IMR-90 (cell line): ENCODE measurements around the gene MTRF1L. TPM values are rescaled to one million over a fixed set of nuclear protein-coding genes. Genes with fewer than 3 reads are reported as not detected.

Experiments used
- ATAC-seq: fragments of 200-7000 bp; cut with Tn5 transposase; 2 replicates; pipeline ENCODE4 v1.9.1; 2020; ENCODE audit warnings: low read depth, mild to moderate bottlenecking, moderate library complexity
- BruUV-seq: library from RNA; stranded (reverse); fragments of 400-500 nt; replicated peaks from 2 replicates; lab custom pipeline; 2021; lab: Mats Ljungman, UMichigan
- CTCF ChIA-PET: fragments of 300-600 bp; formaldehyde crosslinking; extraction: SDS; loops from one replicate; lab custom pipeline; 2021; ENCODE audit warnings: antibody characterized with exemption; lab: Yijun Ruan, JAX
- POLR2A ChIA-PET: fragments of 300-600 bp; sonication (Branson Sonifier 250); formaldehyde crosslinking; loops from one replicate; lab custom pipeline; 2022; ENCODE audit warnings: antibody characterized with exemption; ENCODE audit not compliant: unreplicated experiment; lab: Charles Lee
- DNase-seq: peaks from one replicate; pipeline ENCODE4 v3.0.0; 2013
- H2AFZ ChIP-seq: replicated peaks from 2 replicates; pipeline ENCODE3; 2013; ENCODE audit warnings: low read length, mild to moderate bottlenecking; ENCODE audit not compliant: poor library complexity
- H2AK5ac ChIP-seq: 2 replicates; pipeline ENCODE4 v1.6.1; 2013; ENCODE audit warnings: low read depth, low read length, inconsistent platforms
- H2AK9ac ChIP-seq: replicated peaks from 2 replicates; pipeline ENCODE3; 2013; ENCODE audit warnings: mild to moderate bottlenecking, low read depth, low read length, moderate library complexity; ENCODE audit not compliant: poor library complexity
- H2BK120ac ChIP-seq: 2 replicates; pipeline ENCODE4 v1.6.1; 2013; ENCODE audit warnings: low read depth, low read length, inconsistent platforms
- H2BK15ac ChIP-seq: 3 replicates; pipeline ENCODE4 v1.6.1; 2013; ENCODE audit warnings: low read depth, low read length, inconsistent platforms
- H2BK20ac ChIP-seq: 2 replicates; pipeline ENCODE4 v1.6.1; 2013; ENCODE audit warnings: low read depth, mild to moderate bottlenecking, inconsistent platforms, low read length, moderate library complexity
- H2BK5ac ChIP-seq: 2 replicates; pipeline ENCODE4 v1.6.1; 2013; ENCODE audit warnings: mild to moderate bottlenecking, low read depth, low read length, inconsistent platforms; ENCODE audit not compliant: poor library complexity, severe bottlenecking
- H3K14ac ChIP-seq: replicated peaks from 2 replicates; pipeline ENCODE4 v1.6.1; 2013; ENCODE audit warnings: low read depth, low read length, inconsistent platforms
- H3K18ac ChIP-seq: 2 replicates; pipeline ENCODE4 v1.6.1; 2013; ENCODE audit warnings: low read depth, low read length, control low read depth
- H3K23ac ChIP-seq: 2 replicates; pipeline ENCODE4 v1.6.1; 2013; ENCODE audit warnings: low read depth, low read length, inconsistent platforms
- H3K27ac ChIP-seq: 2 replicates; pipeline ENCODE4 v1.5.1; 2013; ENCODE audit warnings: mild to moderate bottlenecking, control low read depth, low read length; ENCODE audit not compliant: insufficient read depth
- H3K27me3 ChIP-seq: 2 replicates; pipeline ENCODE4 v1.6.1; 2013; ENCODE audit warnings: low read length; ENCODE audit not compliant: control insufficient read depth, insufficient read depth
- H3K36me3 ChIP-seq: 2 replicates; pipeline ENCODE4 v1.6.1; 2013; ENCODE audit warnings: low read length, mixed read lengths; ENCODE audit not compliant: control insufficient read depth, insufficient read depth
- H3K4ac ChIP-seq: 2 replicates; pipeline ENCODE4 v1.6.1; 2013; ENCODE audit warnings: low read depth, low read length, inconsistent platforms
- H3K4me1 ChIP-seq: 2 replicates; pipeline ENCODE4 v1.6.1; 2013; ENCODE audit warnings: low read length, mixed read lengths; ENCODE audit not compliant: control insufficient read depth, insufficient read depth
- H3K4me2 ChIP-seq: 2 replicates; pipeline ENCODE4 v1.6.1; 2013; ENCODE audit warnings: low read depth, mild to moderate bottlenecking, control low read depth, low read length, moderate library complexity
- H3K4me3 ChIP-seq: 2 replicates; pipeline ENCODE4 v1.5.1; 2013; ENCODE audit warnings: low read depth, mild to moderate bottlenecking, control low read depth, low read length, moderate library complexity; ENCODE audit not compliant: insufficient read depth
- H3K56ac ChIP-seq: 2 replicates; pipeline ENCODE4 v1.6.1; 2013; ENCODE audit warnings: low read length, inconsistent platforms; ENCODE audit not compliant: insufficient read depth; ENCODE audit errors: extremely low read depth
- H3K79me1 ChIP-seq, 2 experiments: 2 replicates each; pipeline ENCODE4 v1.6.1; 2013; ENCODE audit warnings: low read length in 2 of 2, inconsistent platforms in 1 of 2, low read depth in 1 of 2
- H3K9ac ChIP-seq: 2 replicates; pipeline ENCODE4 v1.6.1; 2013; ENCODE audit warnings: low read depth, low read length, control low read depth
- H3K9me1 ChIP-seq: 2 replicates; pipeline ENCODE4 v1.6.1; 2013; ENCODE audit warnings: low read length, inconsistent platforms; ENCODE audit not compliant: insufficient read depth
- H3K9me3 ChIP-seq: 2 replicates; pipeline ENCODE4 v1.6.1; 2013; ENCODE audit warnings: low read length; ENCODE audit not compliant: control insufficient read depth, insufficient read depth
- H4K20me1 ChIP-seq: 2 replicates; pipeline ENCODE4 v1.6.1; 2013; ENCODE audit warnings: low read length, inconsistent platforms; ENCODE audit not compliant: insufficient read depth
- H4K5ac ChIP-seq: 2 replicates; pipeline ENCODE4 v1.6.1; 2013; ENCODE audit warnings: mild to moderate bottlenecking, low read depth, low read length, control low read depth
- H4K8ac ChIP-seq, 2 experiments: 2 replicates each; pipeline ENCODE4 v1.6.1; 2013; ENCODE audit warnings: low read depth in 2 of 2, low read length in 2 of 2, control low read depth in 1 of 2, inconsistent platforms in 1 of 2
- H4K91ac ChIP-seq: 2 replicates; pipeline ENCODE4 v1.6.1; 2013; ENCODE audit warnings: low read depth, low read length, inconsistent platforms; ENCODE audit not compliant: insufficient read depth
- CEBPB ChIP-seq: IDR thresholded peaks from 2 replicates; pipeline ENCODE4 v1.6.1; 2012; ENCODE audit warnings: low read depth, low read length, improper control_type of control experiment
- CHD1 ChIP-seq: IDR thresholded peaks from 2 replicates; pipeline ENCODE4 v1.6.1; 2012; ENCODE audit warnings: low read depth, low read length, improper control_type of control experiment
- FOS ChIP-seq: fragments of 150-350 bp; IDR thresholded peaks from 2 replicates; pipeline ENCODE4 v1.6.1; 2016; ENCODE audit warnings: low read depth, low read length
- MAFK ChIP-seq: IDR thresholded peaks from 2 replicates; pipeline ENCODE4 v1.6.1; 2012; ENCODE audit warnings: low read depth, low read length, improper control_type of control experiment
- MAZ ChIP-seq: IDR thresholded peaks from 2 replicates; pipeline ENCODE4 v1.6.1; 2012; ENCODE audit warnings: low read depth, mild to moderate bottlenecking, low read length, improper control_type of control experiment, moderate library complexity, borderline replicate concordance
- MXI1 ChIP-seq: IDR thresholded peaks from 2 replicates; pipeline ENCODE4 v1.6.1; 2012; ENCODE audit warnings: low read depth, mild to moderate bottlenecking, low read length, moderate library complexity, borderline replicate concordance
- POLR2A ChIP-seq: IDR thresholded peaks from 2 replicates; pipeline ENCODE4 v1.6.1; 2012; ENCODE audit warnings: mild to moderate bottlenecking, low read depth, low read length
- USF2 ChIP-seq: fragments of 150-350 bp; IDR thresholded peaks from 2 replicates; pipeline ENCODE4 v1.6.1; 2017; ENCODE audit warnings: mild to moderate bottlenecking, antibody characterized with exemption, low read length, low read depth
- WGBS, 2 experiments: methylation state at CpG; one replicate each; pipeline versions ENCODE4 v1.1.5 to v1.1.7; 2013; ENCODE audit warnings: missing lambda C conversion rate in 2 of 2; ENCODE audit not compliant: insufficient read length in 1 of 2; ENCODE audit errors: extremely low coverage in 2 of 2; 5-methylcytosine and 5-hydroxymethylcytosine counted together
- dilution Hi-C: fragments of 300-500 bp; cut with HindIII; formaldehyde crosslinking; loops from one replicate; pipeline ENCODE4 v1.14.3; 2018; ENCODE audit warnings: low sequenced_read_pairs; ENCODE audit not compliant: unreplicated experiment
- in situ Hi-C: fragments of 300-500 bp; cut with MboI; formaldehyde crosslinking; loops from 3 replicates; pipeline ENCODE4 v1.14.3; 2019; ENCODE audit warnings: low sequenced_read_pairs, inconsistent platforms, mixed read lengths
- intact Hi-C: fragments of 100-400 bp; cut with micrococcal nuclease; formaldehyde crosslinking; loops from 2 replicates; pipeline ENCODE4 v1.10.0; 2022
- polyA plus RNA-seq, 3 experiments: library from polyadenylated mRNA; depleted of rRNA; stranded (reverse); fragments of >200 nt; gene quantifications; 2 replicates each; pipeline ENCODE4 v1.2.3, GENCODE V29; 2012; ENCODE audit warnings: low replicate concordance in 1 of 3
- total RNA-seq: library from RNA; depleted of rRNA; stranded (reverse); fragments of >200 nt; gene quantifications from 2 replicates; pipeline ENCODE4 v1.2.3, GENCODE V29; 2012
- TF ChIP-seq, protein P1 (sequence below): fragments of 150-350 bp; IDR thresholded peaks from 2 replicates; pipeline ENCODE4 v1.6.1; 2016; ENCODE audit warnings: low read depth, mild to moderate bottlenecking, low read length, moderate library complexity, borderline replicate concordance

MTRF1L gene
- total and polyA plus RNA-seq, 2 of the 4 experiments (the other 2 are of a cell fraction), result 6.9 to 11.1 TPM

GRCh38 chr6:153028286-153028685, 25.8 kb upstream of the MTRF1L start:
- no peak overlapping the region for H2AK9ac ChIP-seq
- no TSS peak for BruUV-seq
- H4K91ac ChIP-seq, result no peak overlapping the region
- CTCF ChIA-PET, result interaction anchor here (0.6 kb wide), 1 partner anchor 51 kb away, joined by 3 read pairs; no protein-coding TSS in a partner anchor
- no peak overlapping the region for H2AFZ ChIP-seq
- H3K27me3 ChIP-seq, result no peaks in the 10 kb centered on the region
- H3K27ac ChIP-seq, result no peak overlapping the region
- no peak overlapping the region for H3K18ac ChIP-seq
- peaks cover 9% of the 10 kb centered on the region for H3K4me1 ChIP-seq
- no peaks in the 10 kb centered on the region for H3K9me3 ChIP-seq
- H3K9me1 ChIP-seq, result no peaks in the 10 kb centered on the region
- H3K79me1 ChIP-seq, result no peaks in the 10 kb centered on the region; a peak in 1 of 4 replicates
- no peak overlapping the region for H2BK20ac ChIP-seq
- H4K20me1 ChIP-seq, result no peaks in the 10 kb centered on the region
- H3K4me3 ChIP-seq, result no peak overlapping the region
- 0 out of 2 replicates have a peak, but pooled peaks cover 1% of the 10 kb centered on the region for H3K36me3 ChIP-seq
- peak; percentile 31 for DNase-seq
- H3K9ac ChIP-seq, result no peak overlapping the region
- no CpG with 5 or more reads among the region's 2 CpGs for WGBS, 2 experiments
- no peak overlapping the region for H3K56ac ChIP-seq
- no peak overlapping the region for H3K23ac ChIP-seq
- H4K5ac ChIP-seq, result no peak overlapping the region
- no peak overlapping the region for H2BK120ac ChIP-seq
- H2BK15ac ChIP-seq, result no peak overlapping the region
- ATAC-seq, result no peak
- no peak overlapping the region for H4K8ac ChIP-seq
- H3K14ac ChIP-seq, result no peak overlapping the region
- intact Hi-C loops, result no loop called here
- dilution Hi-C loops, result no loop called here
- H3K4ac ChIP-seq, result no peak overlapping the region
- TF ChIP-seq USF2 (no peak), MAFK (no peak), POLR2A (no peak), CHD1 (no peak), MAZ (no peak), FOS (no peak), CEBPB (no peak), MXI1 (no peak)
- TF ChIP-seq, protein P1, sequence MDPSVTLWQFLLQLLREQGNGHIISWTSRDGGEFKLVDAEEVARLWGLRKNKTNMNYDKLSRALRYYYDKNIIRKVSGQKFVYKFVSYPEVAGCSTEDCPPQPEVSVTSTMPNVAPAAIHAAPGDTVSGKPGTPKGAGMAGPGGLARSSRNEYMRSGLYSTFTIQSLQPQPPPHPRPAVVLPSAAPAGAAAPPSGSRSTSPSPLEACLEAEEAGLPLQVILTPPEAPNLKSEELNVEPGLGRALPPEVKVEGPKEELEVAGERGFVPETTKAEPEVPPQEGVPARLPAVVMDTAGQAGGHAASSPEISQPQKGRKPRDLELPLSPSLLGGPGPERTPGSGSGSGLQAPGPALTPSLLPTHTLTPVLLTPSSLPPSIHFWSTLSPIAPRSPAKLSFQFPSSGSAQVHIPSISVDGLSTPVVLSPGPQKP, result no peak
- no peak overlapping the region for H2AK5ac ChIP-seq
- in situ Hi-C loops, result loop anchor here (25.0 kb wide), 2 partner anchors 484 to 1134 kb away; no protein-coding TSS in a partner anchor
- no peak overlapping the region for H2BK5ac ChIP-seq
- H3K4me2 ChIP-seq, result no peak overlapping the region
- POLR2A ChIA-PET, result no interaction called here
